Fibroblast of skin of left biceps (primary cell): ENCODE measurements around the gene TFE3.

Experiments used
- DNase-seq, 2 experiments: peaks; one replicate each; pipeline ENCODE4 v3.0.0-alpha.2; 2013; ENCODE audit warnings: low read depth in 2 of 2

TFE3 gene

GRCh38 chrX:49060914-49061313 is 17.8 kb upstream of the TFE3 start:
- no peak for DNase-seq

GRCh38 chrX:49059681-49060085 is 16.5 kb upstream of the TFE3 start:
- DNase-seq: no peak

GRCh38 chrX:49059201-49059600 is 16.0 kb upstream of the TFE3 start:
- DNase-seq: no peak

- no peak for DNase-seq
Measured at GRCh38 chrX:49058794-49059193, 15.6 kb upstream of the TFE3 start, which contains the start of gene CCDC120. Gene CCDC120, plus strand, starts transcription at chrX:49058999. Its CDS starts 3,043 bp downstream, at chrX:49062042.

GRCh38 chrX:49054073-49054762 is 11.1 kb upstream of the TFE3 start:
- DNase-seq: no peak

GRCh38 chrX:49053223-49054072 is 10.3 kb upstream of the TFE3 start:
- DNase-seq: no peak

- DNase-seq: no peak
Measured at GRCh38 chrX:49043987-49044281, 777 bp upstream of the TFE3 start.

- DNase-seq: no peak
Measured at GRCh38 chrX:49042581-49043219, 457 bp downstream of the TFE3 start.

GRCh38 chrX:49041744-49042580 is 1.2 kb downstream of the TFE3 start:
- peak in 1 of 2 experiments; percentile 40 for DNase-seq

- DNase-seq: no peak
Measured at GRCh38 chrX:49040376-49040955, 2.7 kb downstream of the TFE3 start.

GRCh38 chrX:49039598-49040375 is 3.4 kb downstream of the TFE3 start:
- peak; percentile 87 for DNase-seq

- DNase-seq: no peak
Measured at GRCh38 chrX:49037883-49038475, 5.2 kb downstream of the TFE3 start.

GRCh38 chrX:49030283-49030682 is 12.9 kb downstream of the TFE3 start:
- no peak for DNase-seq

- DNase-seq: no peak
Measured at GRCh38 chrX:49029876-49030275, 13.3 kb downstream of the TFE3 start.

- DNase-seq: no peak
Measured at GRCh38 chrX:49019599-49020249, 23.4 kb downstream of the TFE3 start.

GRCh38 chrX:49019050-49019449 is 24.1 kb downstream of the TFE3 start:
- no peak for DNase-seq

- no peak for DNase-seq
Measured at GRCh38 chrX:49003696-49004095, 39.5 kb downstream of the TFE3 start.

GRCh38 chrX:49002091-49002935 is 40.8 kb downstream of the TFE3 start, which contains the start of gene GRIPAP1:
Gene GRIPAP1, minus strand, starts transcription at chrX:49002264. Its CDS starts 35 bp downstream, at chrX:49002229.
- peak; percentile 65 to 75 for DNase-seq
